ENCODE results near the gene PCED1A.

The PCED1A gene

DNA sequence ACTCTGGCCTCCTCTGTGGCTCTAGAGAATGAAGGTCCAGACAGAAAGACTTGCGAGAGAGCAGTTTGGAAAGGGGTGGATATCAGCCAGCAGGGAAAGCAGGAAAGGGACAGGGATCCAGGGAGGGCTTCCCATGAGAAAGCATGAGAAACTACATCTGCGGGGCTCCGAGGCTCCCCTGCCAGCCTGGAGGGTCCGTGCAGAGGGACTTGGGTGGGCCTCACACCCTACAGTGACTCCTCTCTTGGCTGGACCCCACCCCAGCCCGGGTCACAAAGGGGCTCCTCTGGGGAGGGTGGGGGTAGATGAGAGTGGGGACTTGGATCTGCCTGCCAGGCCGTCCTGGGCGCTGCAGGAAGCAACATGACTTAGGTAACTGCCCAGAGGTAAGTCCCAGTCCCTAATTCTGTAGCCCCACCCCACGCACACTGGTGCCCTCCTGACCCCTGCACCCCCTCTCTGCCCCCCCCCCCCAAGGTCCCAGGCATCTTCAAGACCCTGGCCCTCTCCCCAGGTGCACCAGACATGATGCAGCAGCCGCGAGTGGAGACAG lies 24.3 kb downstream of the PCED1A start, which contains the start of gene TMEM239:
TSS of gene TMEM239 (plus strand) at position 335 of the 553 bp plus-strand sequence. CDS start at position 526, 191 bp downstream.
- Histone ChIP-seq H3K9me3 (ENCODE audit: control insufficient read depth, low read length) (no peaks in the 10 kb centered on the region), H3K27ac (no peak within 1 kb of the TSS), H2AFZ (no peak within 1 kb of the TSS), H3K4me3 (ENCODE audit: low read depth, low read length) (no peak within 1 kb of the TSS), H3K27me3 (ENCODE audit: control insufficient read depth, insufficient read depth, low read length) (no peaks in the 10 kb centered on the region), H3K4me1 (peaks cover 7% of the 10 kb centered on the region), H3K4me2 (ENCODE audit: low read length) (no peak within 1 kb of the TSS), H3K36me3 (ENCODE audit: control insufficient read depth, insufficient read depth, low read length) (no peaks in the 10 kb centered on the region), H3K79me2 (no peaks in the 10 kb centered on the region), H3K9ac (no peak within 1 kb of the TSS)
- TF ChIP-seq, protein P1, sequence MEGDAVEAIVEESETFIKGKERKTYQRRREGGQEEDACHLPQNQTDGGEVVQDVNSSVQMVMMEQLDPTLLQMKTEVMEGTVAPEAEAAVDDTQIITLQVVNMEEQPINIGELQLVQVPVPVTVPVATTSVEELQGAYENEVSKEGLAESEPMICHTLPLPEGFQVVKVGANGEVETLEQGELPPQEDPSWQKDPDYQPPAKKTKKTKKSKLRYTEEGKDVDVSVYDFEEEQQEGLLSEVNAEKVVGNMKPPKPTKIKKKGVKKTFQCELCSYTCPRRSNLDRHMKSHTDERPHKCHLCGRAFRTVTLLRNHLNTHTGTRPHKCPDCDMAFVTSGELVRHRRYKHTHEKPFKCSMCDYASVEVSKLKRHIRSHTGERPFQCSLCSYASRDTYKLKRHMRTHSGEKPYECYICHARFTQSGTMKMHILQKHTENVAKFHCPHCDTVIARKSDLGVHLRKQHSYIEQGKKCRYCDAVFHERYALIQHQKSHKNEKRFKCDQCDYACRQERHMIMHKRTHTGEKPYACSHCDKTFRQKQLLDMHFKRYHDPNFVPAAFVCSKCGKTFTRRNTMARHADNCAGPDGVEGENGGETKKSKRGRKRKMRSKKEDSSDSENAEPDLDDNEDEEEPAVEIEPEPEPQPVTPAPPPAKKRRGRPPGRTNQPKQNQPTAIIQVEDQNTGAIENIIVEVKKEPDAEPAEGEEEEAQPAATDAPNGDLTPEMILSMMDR (IDR thresholded peaks at IDR 0.05) = no peak

DNA sequence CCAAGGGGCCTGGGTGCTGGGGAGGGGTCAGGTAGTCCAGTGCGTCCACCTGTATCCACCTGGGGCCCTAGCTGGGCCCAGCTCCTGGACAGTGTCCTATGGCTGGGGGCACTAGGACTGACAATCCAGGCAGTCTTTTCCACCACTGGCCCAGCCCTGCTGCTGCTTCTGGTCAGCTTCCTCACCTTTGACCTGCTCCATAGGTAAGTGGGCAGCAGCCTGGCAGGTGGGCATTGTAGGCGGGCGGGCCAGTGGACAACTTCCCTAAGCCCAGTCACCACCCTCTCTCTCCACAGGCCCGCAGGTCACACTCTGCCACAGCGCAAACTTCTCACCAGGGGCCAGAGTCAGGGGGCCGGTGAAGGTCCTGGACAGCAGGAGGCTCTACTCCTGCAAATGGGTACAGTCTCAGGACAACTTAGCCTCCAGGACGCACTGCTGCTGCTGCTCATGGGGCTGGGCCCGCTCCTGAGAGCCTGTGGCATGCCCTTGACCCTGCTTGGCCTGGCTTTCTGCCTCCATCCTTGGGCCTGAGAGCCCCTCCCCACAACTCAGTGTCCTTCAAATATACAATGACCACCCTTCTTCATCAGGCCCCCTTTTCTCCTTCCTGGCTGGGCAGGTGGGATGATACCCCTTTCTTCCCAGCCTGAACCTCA lies 25.1 kb downstream of the PCED1A start:
- H3K27ac ChIP-seq = no peak overlapping the region
- H3K4me2 ChIP-seq (ENCODE audit: low read length) = no peak overlapping the region
- no peaks in the 10 kb centered on the region for H3K36me3 ChIP-seq (ENCODE audit: control insufficient read depth, insufficient read depth, low read length)
- H3K9ac ChIP-seq = no peak overlapping the region
- no peaks in the 10 kb centered on the region for H3K27me3 ChIP-seq (ENCODE audit: control insufficient read depth, insufficient read depth, low read length)
- peaks cover 5% of the 10 kb centered on the region for H3K4me1 ChIP-seq
- TF ChIP-seq, protein P1 (IDR thresholded peaks at IDR 0.05) = no peak
- no peak overlapping the region for H3K4me3 ChIP-seq (ENCODE audit: low read depth, low read length)
- H3K79me2 ChIP-seq = no peaks in the 10 kb centered on the region
- H3K9me3 ChIP-seq (ENCODE audit: control insufficient read depth, low read length) = no peaks in the 10 kb centered on the region
- H2AFZ ChIP-seq = no peak overlapping the region

DNA sequence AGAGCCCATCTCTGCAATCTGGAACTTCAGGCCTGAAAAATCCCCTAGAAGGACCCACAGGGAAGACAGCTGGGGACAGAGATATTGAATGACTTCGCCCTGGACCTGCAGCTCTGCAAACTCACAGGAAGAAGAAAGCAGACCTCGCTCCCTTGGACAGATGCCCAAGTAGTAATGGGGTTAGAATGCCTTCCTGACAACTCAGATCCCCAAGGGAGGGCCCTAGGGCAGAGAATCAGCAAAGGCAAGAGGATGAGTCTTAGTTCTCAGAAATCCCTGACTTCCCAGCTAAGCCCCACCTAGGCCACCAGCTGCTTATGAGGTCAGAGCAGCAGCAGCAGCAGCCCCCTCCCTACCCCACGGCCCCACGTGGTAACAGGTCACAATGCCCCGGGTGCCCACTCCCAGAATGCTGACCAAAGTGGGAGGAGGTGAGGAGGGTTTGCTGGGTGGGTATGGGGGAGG lies 25.8 kb downstream of the PCED1A start, which contains the start of gene C20orf141:
TSS of gene C20orf141 (plus strand) at position 401 of the 465 bp plus-strand sequence. CDS start 198 bp downstream, outside the sequence.
- Histone ChIP-seq H3K36me3 (ENCODE audit: control insufficient read depth, insufficient read depth, low read length) (no peaks in the 10 kb centered on the region), H3K9me3 (ENCODE audit: control insufficient read depth, low read length) (no peaks in the 10 kb centered on the region), H3K9ac (no peak within 1 kb of the TSS), H3K4me2 (ENCODE audit: low read length) (no peak within 1 kb of the TSS), H3K4me1 (peaks cover under 1% of the 10 kb centered on the region), H2AFZ (no peak within 1 kb of the TSS), H3K27ac (no peak within 1 kb of the TSS), H3K4me3 (ENCODE audit: low read depth, low read length) (no peak within 1 kb of the TSS), H3K79me2 (no peaks in the 10 kb centered on the region), H3K27me3 (ENCODE audit: control insufficient read depth, insufficient read depth, low read length) (no peaks in the 10 kb centered on the region)
- TF ChIP-seq, protein P1 (IDR thresholded peaks at IDR 0.05) = no peak

DNA sequence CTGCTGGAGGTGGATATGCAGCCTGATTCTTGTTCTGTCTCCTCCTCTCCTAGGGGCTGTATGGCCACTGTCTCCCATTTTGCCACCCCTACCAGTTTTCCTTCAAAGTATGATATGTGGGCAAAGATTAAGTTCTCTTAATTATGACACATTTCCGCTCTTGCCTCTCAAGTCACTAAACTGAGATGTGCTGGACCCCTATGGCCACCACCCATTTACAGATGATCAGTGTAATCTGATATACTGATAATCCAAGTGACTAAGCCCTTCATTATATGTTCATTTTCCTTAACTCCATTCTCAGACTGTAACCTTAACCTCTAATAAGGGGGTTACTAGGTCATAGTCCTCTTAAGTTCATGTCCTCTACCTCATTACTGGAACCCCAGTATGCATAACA lies 26.4 kb downstream of the PCED1A start:
- no peak overlapping the region for H2AFZ ChIP-seq

More for the DNA sequence above, 26.4 kb downstream of the PCED1A start:
- no peaks in the 10 kb centered on the region for H3K9me3 ChIP-seq (ENCODE audit: control insufficient read depth, low read length)
- no peaks in the 10 kb centered on the region for H3K27me3 ChIP-seq (ENCODE audit: control insufficient read depth, insufficient read depth, low read length)
- no peak overlapping the region for H3K9ac ChIP-seq
- no peaks in the 10 kb centered on the region for H3K36me3 ChIP-seq (ENCODE audit: control insufficient read depth, insufficient read depth, low read length)
- H3K79me2 ChIP-seq = no peaks in the 10 kb centered on the region
- no peaks in the 10 kb centered on the region for H3K4me1 ChIP-seq
- no peak overlapping the region for H3K4me2 ChIP-seq (ENCODE audit: low read length)
- H3K27ac ChIP-seq = no peak overlapping the region
- H3K4me3 ChIP-seq (ENCODE audit: low read depth, low read length) = no peak overlapping the region
- TF ChIP-seq, protein P1 (IDR thresholded peaks at IDR 0.05) = no peak
